Chondrocyte (in vitro differentiated cells): Measurements from ENCODE around the gene DNAH6. TPM values are rescaled to one million over a fixed set of nuclear protein-coding genes. Genes with fewer than 3 reads are reported as not detected.

Experiments
- DNase-seq: peaks from one replicate; pipeline ENCODE4 v3.0.0; 2021; ENCODE audit warnings: mixed read lengths, low spot score
- H3K27ac Mint-ChIP-seq: one replicate; pipeline ENCODE4 v1.8.0; 2021; ENCODE audit warnings: mild to moderate bottlenecking, moderate library complexity, mixed read lengths; ENCODE audit not compliant: unreplicated experiment
- H3K27me3 Mint-ChIP-seq: 2 replicates; pipeline ENCODE4 v1.8.0; 2021; ENCODE audit warnings: low read depth, mixed read lengths
- H3K36me3 Mint-ChIP-seq: 2 replicates; pipeline ENCODE4 v1.8.0; 2021; ENCODE audit warnings: low read depth, mixed read lengths
- H3K4me1 Mint-ChIP-seq: 2 replicates; pipeline ENCODE4 v1.8.0; 2021; ENCODE audit warnings: low read depth, mild to moderate bottlenecking, mixed read lengths
- H3K4me3 Mint-ChIP-seq: one replicate; pipeline ENCODE4 v1.8.0; 2021; ENCODE audit warnings: mild to moderate bottlenecking, moderate library complexity, mixed read lengths; ENCODE audit not compliant: unreplicated experiment
- H3K9me3 Mint-ChIP-seq: 2 replicates; pipeline ENCODE4 v1.8.0; 2021; ENCODE audit warnings: low read depth, mixed read lengths
- CTCF ChIP-seq: fragments of 200-600 bp; sonication (generic); IDR thresholded peaks from 2 replicates; pipeline ENCODE4 v1.5.0; 2021; ENCODE audit warnings: antibody characterized with exemption, mild to moderate bottlenecking, moderate library complexity
- total RNA-seq: library from RNA; stranded (reverse); gene quantifications from 3 replicates; pipeline ENCODE4 v1.2.1, GENCODE V29; 2021

DNAH6 gene
- total RNA-seq, 1 donor from 2014 or later: not detected

- TF ChIP-seq CTCF: no peak
- H3K36me3 Mint-ChIP-seq: no peaks in the 10 kb centered on the region
These were observed 311.8 kb downstream of the DNAH6 start for GRCh38 chr2:84827978-84828575.

GRCh38 chr2:84829693-84830092 lies 313.4 kb downstream of the DNAH6 start:
- Mint-ChIP-seq H3K36me3 (no peaks in the 10 kb centered on the region), H3K4me3 (no peak overlapping the region), H3K9me3 (no peaks in the 10 kb centered on the region), H3K27me3 (peaks cover 29% of the 10 kb centered on the region), H3K27ac (no peak overlapping the region), H3K4me1 (no peaks in the 10 kb centered on the region)
- no peak for DNase-seq
- no peak for TF ChIP-seq CTCF

More at GRCh38 chr2:84827978-84828575, 311.8 kb downstream of the DNAH6 start:
- Mint-ChIP-seq H3K27me3 (peaks cover 27% of the 10 kb centered on the region), H3K4me3 (no peak overlapping the region), H3K9me3 (no peaks in the 10 kb centered on the region), H3K27ac (no peak overlapping the region), H3K4me1 (no peaks in the 10 kb centered on the region)
- DNase-seq: no peak

GRCh38 chr2:84830095-84830494 lies 313.8 kb downstream of the DNAH6 start:
- Mint-ChIP-seq H3K4me1 (no peaks in the 10 kb centered on the region), H3K4me3 (no peak overlapping the region), H3K36me3 (no peaks in the 10 kb centered on the region), H3K27me3 (peaks cover 26% of the 10 kb centered on the region), H3K27ac (no peak overlapping the region), H3K9me3 (no peaks in the 10 kb centered on the region)
- no peak for TF ChIP-seq CTCF
- no peak for DNase-seq

- DNase-seq: no peak
- Mint-ChIP-seq H3K4me1 (no peaks in the 10 kb centered on the region), H3K36me3 (no peaks in the 10 kb centered on the region), H3K9me3 (peaks cover 3% of the 10 kb centered on the region), H3K4me3 (no peak overlapping the region), H3K27ac (no peak overlapping the region), H3K27me3 (peaks cover 24% of the 10 kb centered on the region)
- no peak for TF ChIP-seq CTCF
These were observed 314.6 kb downstream of the DNAH6 start for GRCh38 chr2:84830758-84831500.

- no peak for TF ChIP-seq CTCF
- Mint-ChIP-seq H3K27ac (no peak overlapping the region), H3K27me3 (peaks cover 15% of the 10 kb centered on the region), H3K9me3 (peaks cover 9% of the 10 kb centered on the region), H3K4me1 (no peaks in the 10 kb centered on the region), H3K36me3 (peaks cover 5% of the 10 kb centered on the region), H3K4me3 (no peak overlapping the region)
- no peak for DNase-seq
These were observed 316.6 kb downstream of the DNAH6 start for GRCh38 chr2:84832772-84833461.
